DOHH2 (cell line): ENCODE results near the gene GPATCH8.
"Not testable (repeated sequence)": the region's sequence is repeated elsewhere in the genome, so short reads cannot be mapped to it uniquely, and the experiment has no call there.

Experiments used
- EZH2phosphoT487 ChIP-seq: fragments of 200-600 bp; sonication (generic); IDR thresholded peaks from 2 replicates; pipeline ENCODE4 v1.6.1; 2017; ENCODE audit warnings: borderline replicate concordance, mild to moderate bottlenecking, antibody characterized with exemption, low read length, moderate library complexity, mixed read lengths
- TF ChIP-seq, protein P1 (sequence below): fragments of 200-600 bp; sonication (generic); IDR thresholded peaks from one replicate; pipeline ENCODE4 v1.5.1; 2014; ENCODE audit warnings: antibody characterized with exemption, mild to moderate bottlenecking, low read depth, low read length; ENCODE audit not compliant: poor library complexity, severe bottlenecking

- not testable (repeated sequence) for TF ChIP-seq EZH2phosphoT487
- TF ChIP-seq, protein P1, sequence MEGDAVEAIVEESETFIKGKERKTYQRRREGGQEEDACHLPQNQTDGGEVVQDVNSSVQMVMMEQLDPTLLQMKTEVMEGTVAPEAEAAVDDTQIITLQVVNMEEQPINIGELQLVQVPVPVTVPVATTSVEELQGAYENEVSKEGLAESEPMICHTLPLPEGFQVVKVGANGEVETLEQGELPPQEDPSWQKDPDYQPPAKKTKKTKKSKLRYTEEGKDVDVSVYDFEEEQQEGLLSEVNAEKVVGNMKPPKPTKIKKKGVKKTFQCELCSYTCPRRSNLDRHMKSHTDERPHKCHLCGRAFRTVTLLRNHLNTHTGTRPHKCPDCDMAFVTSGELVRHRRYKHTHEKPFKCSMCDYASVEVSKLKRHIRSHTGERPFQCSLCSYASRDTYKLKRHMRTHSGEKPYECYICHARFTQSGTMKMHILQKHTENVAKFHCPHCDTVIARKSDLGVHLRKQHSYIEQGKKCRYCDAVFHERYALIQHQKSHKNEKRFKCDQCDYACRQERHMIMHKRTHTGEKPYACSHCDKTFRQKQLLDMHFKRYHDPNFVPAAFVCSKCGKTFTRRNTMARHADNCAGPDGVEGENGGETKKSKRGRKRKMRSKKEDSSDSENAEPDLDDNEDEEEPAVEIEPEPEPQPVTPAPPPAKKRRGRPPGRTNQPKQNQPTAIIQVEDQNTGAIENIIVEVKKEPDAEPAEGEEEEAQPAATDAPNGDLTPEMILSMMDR = not testable (repeated sequence)
Measured at GRCh38 chr17:44369414-44370023, 133.7 kb downstream of the GPATCH8 start.
